Activated effector memory CD4-positive, alpha-beta T cell treated with anti-CD3 and anti-CD28 coated beads, Interleukin-2, amount 50 U/mL, for 16 hours (primary cell): ENCODE data around the gene ZEB1.
"Not testable (repeated sequence)": the region's sequence is repeated elsewhere in the genome, so short reads cannot be mapped to it uniquely, and the experiment has no call there.

Experiments used
- DNase-seq: peaks from one replicate; pipeline ENCODE4 v3.0.0-alpha.2; 2020

ZEB1 gene

DNA sequence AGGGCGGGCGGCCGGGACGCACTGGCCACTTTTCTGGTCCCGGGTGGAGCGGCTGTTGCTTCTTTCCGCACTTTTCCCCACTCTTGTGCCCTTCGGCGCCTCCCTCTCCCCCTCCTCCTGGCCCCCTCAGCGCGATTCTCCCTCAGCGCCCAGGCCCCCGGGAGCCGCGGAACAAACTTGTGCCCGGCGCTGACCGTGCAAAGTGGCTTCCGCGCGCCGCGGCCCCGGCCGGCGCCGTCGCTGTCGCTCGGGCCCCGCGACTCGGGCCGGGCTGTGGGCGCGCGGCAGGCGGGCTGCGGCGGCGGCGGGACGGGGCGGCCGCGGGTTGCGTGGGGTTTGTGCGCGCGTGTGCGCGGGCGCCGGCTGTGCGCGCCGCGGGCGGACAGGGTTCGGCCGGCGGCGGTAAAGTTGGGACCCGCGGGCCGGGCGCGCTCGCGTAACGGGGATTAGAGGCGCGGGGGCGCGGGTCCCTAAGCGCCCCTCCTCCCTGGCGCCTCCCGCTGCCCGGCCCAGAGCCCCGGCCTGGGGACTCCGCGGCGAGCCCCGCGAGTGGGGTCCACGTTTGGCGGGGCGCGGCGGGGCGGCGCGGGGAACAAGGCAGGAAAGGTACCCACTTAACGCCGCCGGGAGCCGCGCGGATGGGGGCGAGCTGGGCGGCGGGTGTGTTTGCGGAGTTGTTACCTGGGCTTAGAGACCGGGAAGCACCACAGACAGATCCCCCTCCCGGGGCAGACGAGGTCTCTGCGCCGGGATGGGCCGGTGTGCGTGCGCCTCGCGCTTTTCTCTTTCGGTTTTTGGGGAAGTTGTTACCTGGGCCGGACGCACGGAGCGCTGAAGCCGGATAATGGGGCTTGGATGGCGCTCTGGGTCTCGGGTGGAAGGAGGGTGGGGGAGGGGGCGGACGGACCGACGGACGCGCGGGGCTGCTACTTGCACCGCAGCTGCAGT is 860 bp downstream of the ZEB1 start:
- peak; percentile 83 for DNase-seq

DNA sequence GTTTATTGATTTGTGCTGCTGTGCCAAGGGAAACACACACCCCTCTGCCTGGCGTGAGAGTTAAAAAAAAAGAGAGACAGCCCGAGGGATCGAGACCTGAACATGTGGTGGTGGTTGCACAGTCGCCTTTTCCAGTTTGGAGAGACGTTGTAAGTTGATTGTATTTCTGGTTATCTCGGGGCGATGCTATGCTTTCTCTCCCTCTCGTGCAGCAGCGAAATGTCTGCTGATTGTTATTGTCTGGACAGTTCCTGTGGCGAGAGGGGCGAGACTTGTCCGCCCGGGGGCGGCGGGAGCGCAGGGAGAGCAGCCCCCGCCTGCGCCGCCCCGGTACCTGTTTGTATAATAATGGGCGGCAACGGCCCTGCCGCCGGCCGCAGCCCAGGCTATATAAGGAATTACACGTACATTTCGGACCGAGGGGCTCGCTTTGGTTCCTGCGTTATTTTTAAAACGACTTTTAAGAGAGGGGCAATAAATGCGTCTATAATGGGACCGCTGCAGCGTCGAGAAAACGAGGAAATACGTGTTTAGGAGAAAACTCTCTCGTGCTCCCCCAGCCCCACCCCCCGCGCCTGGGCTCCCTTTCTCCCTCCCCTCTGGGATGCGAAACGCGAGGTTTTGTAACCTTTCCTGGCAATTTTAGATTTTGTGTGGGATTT is 1.7 kb downstream of the ZEB1 start:
- DNase-seq = peak; percentile 73

DNA sequence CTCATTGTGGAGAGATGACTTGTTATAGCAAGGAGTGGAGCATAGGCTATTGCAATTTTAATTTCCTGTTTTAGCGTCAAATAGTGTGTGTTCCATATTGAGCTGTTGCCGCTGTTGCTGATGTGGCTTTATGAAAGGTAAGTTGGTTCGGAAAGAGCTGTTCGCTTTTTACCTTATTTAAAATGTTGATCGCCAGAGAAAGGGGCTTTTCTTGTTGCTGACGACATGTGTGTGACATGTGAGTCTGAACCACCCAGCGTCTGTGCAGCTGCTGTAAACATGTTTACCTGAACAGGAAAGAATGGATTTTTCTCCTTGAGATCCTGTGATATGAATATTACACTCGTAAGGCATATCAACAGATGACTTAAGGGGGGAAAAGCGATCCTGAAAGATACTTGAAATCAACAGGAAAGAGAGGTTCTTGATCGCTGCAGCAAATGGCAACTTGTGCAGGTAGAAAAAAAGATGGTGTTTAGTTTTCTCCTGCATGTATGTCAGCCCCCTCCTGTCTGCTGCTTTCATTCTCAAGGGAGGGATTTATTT is 2.5 kb downstream of the ZEB1 start:
- peak; percentile 72 for DNase-seq

DNA sequence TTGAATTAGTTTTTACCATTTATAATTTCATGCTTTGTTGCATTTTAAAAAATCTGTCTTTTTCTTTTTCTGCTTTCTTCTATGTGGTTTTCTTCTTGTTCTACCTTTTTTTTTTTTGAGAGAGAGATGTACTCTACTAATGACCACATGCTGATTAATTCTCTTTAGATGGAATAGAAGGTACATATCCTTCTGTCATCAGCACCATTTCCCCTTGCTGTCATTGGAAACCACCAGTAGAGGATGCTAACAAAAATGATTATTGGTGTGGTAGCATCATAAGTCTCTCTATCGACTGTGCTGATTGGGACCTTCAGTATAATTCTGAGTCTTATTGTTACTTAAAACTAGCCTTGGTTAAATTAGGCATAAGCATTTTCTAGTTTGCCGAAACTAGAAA is 3.6 kb downstream of the ZEB1 start:
- no peak for DNase-seq

DNA sequence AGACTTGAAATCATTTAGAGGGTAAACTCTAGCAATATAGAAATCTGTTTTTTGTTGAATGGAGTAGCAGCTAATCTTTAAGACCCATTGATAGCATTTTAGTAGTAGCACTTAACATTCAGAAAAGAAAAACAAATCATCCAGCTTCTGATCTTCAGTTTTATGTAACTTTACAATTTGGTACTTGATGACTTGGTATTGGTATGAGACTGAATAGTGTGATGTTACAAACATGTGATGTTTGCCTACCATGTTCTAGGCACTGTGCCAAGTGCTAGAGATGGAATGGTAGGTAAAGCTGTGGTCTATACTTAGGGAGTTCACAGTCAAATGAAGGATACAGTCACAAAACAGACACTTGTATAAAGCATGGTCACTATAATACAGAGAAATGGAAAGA is 21.3 kb downstream of the ZEB1 start:
- no peak for DNase-seq

DNA sequence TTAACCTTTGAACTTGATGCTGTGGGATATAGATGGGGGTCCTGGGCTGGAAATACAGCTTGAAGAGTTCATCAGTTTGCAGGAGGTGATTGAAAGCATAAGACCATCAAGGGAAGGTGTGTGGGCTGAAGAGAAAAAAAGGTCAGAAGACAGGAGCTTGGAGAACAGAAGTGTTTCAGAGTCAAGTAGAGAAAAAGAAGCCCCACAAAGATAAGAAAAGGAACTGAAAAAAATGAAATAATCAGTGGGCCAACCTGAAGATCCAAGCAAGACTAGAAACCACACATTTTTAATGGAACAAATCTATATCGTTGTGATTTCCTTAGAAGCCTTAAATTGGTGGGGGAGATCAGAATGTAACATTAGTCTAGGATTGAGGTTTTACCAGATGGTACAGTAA is 22.5 kb downstream of the ZEB1 start:
- DNase-seq = no peak

DNA sequence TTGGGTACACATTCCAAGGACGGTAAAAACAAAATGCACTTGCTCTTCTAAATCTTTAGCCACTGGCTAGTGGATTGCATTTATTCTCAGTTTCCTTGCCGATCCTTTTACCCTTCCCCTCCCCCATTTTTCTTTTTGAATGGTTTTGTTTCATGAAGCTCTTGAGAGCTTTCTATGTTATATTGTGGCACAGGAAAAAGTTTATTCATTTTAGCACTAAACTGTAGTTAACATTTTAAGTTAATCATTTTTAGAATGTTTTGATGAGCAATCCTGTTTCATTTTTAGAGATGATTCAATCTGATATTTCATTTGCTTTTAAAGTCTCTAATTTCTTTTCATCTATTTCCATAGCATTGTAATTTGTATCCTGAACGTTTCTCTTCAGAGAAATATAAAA is 24.0 kb downstream of the ZEB1 start:
- no peak for DNase-seq

DNA sequence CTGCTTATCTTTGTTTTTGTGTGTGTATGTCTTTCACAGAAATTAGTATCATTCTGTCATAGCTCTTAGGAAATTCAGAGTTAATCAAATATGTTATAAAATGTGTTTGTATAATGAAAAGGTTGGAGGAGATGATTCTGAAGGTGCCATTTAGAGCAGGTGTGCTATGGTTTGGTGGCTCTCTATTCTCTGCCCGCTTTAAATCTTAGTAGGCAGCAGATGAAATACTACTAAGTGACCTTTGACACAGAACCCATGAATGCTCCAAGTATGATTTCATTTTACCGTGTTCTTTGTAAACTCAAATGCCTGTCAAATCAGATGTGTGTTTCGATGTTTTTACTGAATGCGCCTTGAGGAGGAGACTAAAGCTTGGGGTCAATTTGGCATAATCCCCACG is 24.5 kb downstream of the ZEB1 start:
- DNase-seq = no peak

DNA sequence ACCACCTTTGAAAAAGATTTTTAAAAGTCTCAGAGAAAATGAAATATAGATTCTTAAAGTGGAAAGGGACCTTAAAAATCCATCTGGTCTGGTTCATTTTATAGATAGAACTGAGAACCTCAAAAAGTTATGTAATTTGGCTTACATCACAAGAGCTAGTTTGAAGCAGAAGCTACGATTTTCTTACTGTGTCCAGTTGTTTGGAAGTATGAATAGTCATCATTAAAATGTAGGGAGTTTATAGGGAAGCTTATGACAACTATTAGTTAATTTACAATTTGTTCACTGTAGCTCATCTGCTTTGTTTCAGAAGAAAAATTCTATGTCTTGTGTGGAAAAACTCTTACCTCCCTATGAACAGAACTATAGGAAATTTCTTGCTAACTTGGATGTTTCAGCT is 26.9 kb downstream of the ZEB1 start:
- DNase-seq = no peak

DNA sequence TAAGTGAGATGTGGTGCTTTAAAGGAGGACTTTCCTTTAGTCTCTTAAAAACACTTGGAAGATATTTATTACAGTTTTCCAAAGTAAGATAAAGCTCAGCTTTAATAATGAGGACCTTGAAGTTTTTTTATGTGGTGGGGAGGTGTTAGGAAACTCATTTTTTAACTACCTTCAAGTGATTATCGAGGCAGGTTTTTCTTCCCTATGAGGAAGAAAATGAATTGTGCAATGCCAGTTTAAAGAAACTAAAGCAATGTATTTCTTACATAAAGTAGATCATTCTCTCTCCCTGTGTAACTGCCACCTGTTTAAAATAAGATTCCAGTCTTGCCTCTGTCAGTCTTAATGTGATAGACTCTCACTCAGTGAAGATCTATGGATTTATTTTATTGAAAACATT is 27.9 kb downstream of the ZEB1 start:
- no peak for DNase-seq

DNA sequence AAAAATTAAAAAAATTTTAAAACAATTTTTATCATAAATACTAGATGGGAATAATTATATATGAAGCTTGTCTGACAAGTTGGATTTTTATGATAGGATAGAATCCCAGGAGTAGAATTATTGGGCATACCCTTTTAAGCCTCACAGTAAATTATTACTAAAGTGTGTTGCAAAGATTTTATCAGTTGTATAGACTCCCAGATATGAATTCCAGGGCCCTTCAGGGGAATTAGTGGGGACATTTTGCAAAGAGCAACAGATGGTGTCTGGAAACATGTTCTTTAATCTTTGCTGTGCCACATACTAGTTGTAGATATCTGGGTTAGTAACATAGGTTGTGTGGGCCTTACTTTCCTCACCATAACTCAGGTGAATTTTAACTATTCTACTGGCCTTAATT is 28.7 kb downstream of the ZEB1 start:
- DNase-seq = no peak

DNA sequence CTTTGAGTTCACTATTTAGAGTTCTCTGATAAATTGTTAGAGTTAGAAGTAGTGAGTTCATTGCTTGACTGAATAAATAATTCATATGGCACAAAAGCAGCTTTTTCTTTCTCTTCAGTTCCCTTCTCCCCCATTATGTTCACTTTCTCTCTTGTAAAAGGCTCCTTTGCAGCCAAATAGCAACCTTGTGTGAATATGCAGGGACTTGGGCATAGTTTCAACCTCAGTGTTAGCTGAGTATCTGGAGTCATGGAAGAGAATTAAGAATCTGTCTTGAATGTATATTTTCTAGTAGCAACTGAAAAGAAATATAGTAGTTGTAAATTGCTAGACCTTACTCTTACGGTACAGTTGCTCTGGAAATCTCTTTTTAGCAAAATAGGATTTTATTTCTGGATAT is 31.9 kb downstream of the ZEB1 start:
- DNase-seq = no peak

DNA sequence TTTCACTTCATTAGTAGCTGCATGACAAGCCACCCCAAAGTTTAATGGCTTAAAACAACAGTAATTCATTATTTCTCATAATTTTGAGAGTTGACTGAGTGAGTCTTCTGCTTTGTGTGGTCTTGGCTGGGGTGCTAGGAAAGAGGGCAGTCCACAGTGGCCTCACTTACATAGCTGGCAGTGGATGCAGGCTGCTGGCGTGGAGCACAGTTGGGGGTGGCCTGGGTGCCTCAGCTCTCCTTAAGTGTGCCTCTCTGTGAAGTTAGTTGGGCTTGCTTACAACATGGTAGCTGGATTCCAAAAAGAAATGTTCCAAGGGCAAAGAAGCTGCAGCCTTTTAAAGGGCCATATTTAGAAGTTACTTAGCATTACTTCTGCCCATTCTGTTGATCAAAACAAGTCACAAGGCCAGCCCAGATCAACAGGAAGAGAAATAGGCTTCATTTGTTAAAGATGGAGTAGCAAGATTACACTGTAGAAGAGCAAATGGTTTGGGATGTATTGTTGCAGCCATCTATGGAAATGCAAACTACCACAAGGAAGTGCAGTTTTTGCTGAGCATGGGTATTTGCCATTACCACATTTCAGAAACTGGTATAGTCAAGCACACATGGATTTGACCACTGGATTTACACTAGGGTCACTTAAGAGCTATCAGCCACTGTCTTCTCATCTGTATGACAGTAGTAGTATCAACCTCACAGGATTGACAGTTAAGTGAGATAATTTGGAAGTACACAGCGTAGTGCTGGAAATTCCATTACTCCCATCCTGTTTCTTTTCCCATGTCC is 33.6 kb downstream of the ZEB1 start:
- no peak for DNase-seq

DNA sequence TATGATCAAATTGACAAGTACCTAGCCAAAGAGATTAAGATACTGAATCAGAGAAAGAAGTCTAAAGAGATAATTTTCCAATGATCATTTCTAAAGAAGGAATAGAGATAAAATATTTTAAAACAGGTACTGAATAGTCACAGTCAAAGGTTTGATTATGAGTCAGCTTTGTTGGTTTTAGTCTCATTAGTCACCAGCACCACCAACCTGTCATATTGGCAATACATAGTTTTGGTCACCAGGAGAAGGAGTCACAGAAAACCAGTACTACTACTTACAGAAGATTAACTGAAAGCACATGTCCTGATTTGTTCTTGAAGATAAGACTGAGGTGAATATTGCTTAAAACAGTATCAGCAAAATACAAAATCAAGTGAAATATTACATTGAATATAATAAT is 34.6 kb downstream of the ZEB1 start:
- DNase-seq = no peak

DNA sequence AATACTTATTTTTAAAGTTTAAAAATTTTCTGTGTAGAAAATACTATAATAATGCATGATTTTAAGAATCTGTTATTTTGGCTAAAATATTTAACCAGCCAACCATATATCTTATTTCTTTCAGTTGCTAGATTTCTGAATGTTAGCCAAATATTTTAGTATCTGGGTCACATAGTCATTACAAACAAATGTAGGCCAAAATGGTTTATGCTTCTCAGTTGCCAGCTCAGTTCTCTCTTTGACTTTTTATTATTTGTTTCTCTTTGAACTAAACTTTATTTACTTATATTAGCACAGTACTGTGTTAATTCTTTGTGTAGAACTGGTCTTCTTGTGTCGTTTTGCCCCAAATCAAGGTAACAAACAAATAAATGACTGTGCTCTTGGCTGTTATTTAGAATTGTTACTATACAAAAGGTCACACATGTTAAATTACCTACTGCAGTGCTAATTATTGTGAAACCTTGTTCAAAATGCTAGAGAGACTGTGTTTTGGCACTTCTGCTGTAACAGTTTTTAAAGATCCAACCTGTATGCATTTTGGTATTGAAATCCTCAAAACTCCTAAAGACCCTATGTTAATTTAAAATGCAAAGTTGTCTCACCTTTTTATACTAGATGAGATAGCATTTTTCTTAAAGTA is 39.8 kb downstream of the ZEB1 start:
- no peak for DNase-seq

DNA sequence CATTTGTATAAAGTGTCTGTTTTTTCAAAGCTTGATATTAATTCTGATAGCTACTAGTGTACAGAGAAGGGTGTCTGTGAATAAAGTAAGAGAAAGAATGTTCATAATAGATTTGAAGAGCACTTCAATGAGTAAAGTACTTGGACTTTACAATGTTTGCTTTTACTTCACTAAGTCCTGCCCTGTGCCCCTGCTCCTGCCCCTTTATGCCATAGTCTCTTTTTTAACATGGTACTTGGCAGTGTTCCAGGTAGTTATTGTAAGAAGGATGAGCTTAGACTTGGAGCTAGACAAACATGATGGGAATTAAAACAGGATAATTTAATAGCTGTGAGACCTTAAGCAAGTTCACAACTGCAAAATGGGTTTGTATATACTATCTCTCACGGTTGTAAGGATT is 41.0 kb downstream of the ZEB1 start:
- no peak for DNase-seq

DNA sequence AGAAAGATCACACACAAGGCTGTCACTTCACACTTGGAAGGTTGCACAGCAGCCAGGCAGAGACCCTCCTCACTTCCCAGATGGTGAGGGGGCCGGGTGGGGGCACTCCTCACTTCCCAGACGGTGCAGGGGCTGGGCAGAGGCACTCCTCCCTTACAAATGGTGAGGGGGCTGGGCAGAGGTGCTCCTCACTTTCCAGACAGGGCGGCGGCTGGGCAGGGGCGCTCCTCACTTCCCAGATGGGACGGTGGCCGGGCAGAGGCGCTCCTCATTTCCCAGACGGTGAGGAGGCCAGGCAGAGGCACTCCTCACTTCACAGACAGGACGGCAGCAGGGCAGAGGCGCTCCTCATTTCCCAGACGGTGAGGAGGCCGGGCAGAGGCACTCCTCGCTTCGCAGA is 42.5 kb downstream of the ZEB1 start:
- not testable (repeated sequence) for DNase-seq

DNA sequence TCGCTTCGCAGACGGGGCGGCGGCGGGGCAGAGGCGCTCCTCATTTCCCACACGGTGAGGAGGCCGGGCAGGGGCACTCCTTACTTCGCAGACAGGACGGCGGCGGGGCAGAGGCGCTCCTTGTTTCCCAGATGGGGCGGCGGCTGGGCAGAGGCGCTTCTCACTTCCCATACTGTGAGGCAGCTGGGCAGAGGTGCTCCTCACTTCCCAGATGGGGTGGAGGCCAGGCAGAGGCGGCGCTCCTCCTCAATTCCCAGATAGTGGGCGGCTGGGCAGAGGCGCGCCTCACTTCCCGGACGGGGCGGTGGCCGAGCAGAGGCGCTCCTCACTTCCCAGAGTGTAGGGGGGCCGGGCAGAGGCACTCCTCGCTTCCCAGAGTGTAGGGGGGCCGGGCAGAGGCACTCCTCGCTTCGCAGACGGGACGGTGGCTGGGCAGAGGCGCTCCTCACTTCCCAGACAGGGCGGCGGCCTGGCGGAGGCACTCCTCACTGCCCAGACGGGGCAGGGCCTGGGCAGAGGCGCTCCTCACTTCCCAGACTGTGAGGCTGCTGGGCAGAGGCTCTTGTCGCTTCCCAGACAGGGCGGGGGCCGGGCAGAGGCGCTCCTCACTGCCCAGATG is 43.1 kb downstream of the ZEB1 start:
- DNase-seq = no peak

DNA sequence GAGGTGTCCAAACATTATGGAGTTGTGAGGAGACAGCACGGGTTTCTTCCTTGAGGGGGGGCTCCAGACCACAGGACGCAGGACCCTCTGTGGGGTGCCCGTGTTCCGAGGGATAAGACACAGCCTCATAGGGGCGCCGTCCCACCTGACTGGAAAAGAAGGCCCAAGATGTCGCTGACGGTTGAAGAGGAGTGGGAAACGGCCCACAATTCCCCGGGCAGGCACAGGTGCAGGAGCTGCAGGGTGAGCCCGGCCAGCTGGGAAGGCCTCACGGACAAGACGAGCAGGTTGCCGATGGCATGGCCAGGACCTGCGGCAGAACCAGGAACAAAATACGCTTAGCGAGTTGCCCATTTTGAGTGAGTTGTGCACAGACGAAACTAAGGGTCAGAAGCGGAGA is 44.7 kb downstream of the ZEB1 start:
- not testable (repeated sequence) for DNase-seq

DNA sequence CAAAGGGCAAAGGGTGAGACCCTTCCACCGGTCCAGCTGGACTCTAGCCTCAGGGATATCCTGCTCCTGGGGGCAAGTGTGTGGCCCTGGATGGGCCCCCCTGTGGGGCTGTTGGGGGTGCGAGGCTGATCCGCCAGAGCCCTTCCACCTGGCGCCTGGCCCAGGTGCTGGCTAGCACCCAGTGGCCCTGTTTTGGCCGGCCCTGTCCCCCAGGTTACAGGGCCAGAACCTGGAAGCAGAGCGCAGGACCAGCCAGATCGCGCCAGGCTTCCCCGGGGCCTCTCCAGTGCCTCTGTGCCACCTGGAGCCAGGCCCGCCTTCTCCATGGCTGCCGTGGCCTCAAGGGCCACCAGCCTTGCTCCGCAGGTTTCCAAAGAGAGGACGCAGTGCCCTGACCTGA is 45.2 kb downstream of the ZEB1 start:
- DNase-seq = not testable (repeated sequence)

DNA sequence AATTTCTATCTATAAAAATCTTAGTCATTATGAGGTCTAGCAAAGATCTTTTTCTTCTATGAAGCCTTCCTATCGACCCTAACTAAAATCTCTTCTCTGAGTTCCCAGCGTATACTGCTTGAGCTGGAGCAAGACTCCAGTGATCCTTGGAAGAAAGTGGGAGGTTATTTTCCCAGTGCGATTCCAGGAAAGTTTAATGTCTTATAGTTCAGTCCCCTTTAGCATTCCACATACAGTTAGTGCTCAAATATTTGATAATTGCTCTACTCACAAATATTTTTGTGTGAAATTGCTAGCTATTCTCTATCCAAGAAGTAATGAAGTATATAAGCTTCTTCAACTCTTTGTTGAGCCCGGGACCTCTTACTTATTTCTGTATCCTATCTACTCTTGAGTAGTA is 47.7 kb downstream of the ZEB1 start:
- no peak for DNase-seq

DNA sequence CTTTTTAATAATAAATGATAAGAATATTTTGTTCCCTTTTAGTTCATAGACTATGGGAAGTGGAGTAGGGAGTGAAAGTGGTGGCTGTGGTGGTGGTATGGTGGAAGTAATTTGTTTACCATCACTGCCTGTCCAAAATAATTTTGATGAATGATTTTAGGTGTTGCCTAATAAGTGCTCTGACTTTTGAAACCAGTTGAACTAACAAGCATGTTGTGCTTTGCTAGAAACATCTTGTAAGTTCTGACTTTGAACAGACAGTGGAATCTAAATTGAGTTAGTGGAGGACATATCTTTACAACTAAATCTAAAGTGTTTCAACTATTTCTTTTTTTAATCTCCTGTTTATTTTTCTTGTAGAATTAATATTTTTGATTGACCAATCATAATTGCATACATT is 49.7 kb downstream of the ZEB1 start:
- no peak for DNase-seq
